CD8-positive, alpha-beta memory T cell (primary cell): Measurements from ENCODE around the gene SGIP1. TPM values are rescaled to one million over a fixed set of nuclear protein-coding genes. Genes with fewer than 3 reads are reported as not detected.
"Not testable (repeated sequence)": the region's sequence is repeated elsewhere in the genome, so short reads cannot be mapped to it uniquely, and the experiment has no call there.

Experiments
- CTCF ChIA-PET: fragments of 350-600 bp; sonication (Branson Sonifier 250); formaldehyde crosslinking; loops from one replicate; lab custom pipeline; 2021; ENCODE audit warnings: antibody characterized with exemption; lab: Charles Lee
- POLR2A ChIA-PET: fragments of 350-600 bp; sonication (Branson Sonifier 250); formaldehyde crosslinking; loops from one replicate; lab custom pipeline; 2021; ENCODE audit warnings: antibody characterized with exemption; lab: Charles Lee
- DNase-seq, 5 donors: peaks; one replicate each; pipeline versions ENCODE4 v3.0.0 to v3.0.0-alpha.2; 2020 to 2022; ENCODE audit warnings: mixed read lengths in 1 of 5
- H3K27ac ChIP-seq: one replicate; pipeline ENCODE4 v1.7.0; 2013; ENCODE audit warnings: low read depth, mild to moderate bottlenecking, low read length, moderate library complexity
- H3K27me3 ChIP-seq: 2 replicates; pipeline ENCODE4 v1.7.0; 2013; ENCODE audit warnings: low read length, mild to moderate bottlenecking; ENCODE audit not compliant: insufficient read depth, poor library complexity, severe bottlenecking
- H3K36me3 ChIP-seq: 2 replicates; pipeline ENCODE4 v1.7.0; 2013; ENCODE audit warnings: mild to moderate bottlenecking, low read length, moderate library complexity; ENCODE audit not compliant: insufficient read depth
- H3K4me1 ChIP-seq: 2 replicates; pipeline ENCODE4 v1.7.0; 2013; ENCODE audit warnings: mild to moderate bottlenecking, low read length, moderate library complexity; ENCODE audit not compliant: insufficient read depth
- H3K4me3 ChIP-seq: 2 replicates; pipeline ENCODE4 v1.7.0; 2013; ENCODE audit warnings: mild to moderate bottlenecking, low read length
- H3K9me3 ChIP-seq: 2 replicates; pipeline ENCODE4 v1.7.0; 2013; ENCODE audit warnings: mild to moderate bottlenecking, low read length
- H3K27ac Mint-ChIP-seq, 8 donors: one replicate each; pipeline ENCODE4 v1.8.0; 2020 to 2021; ENCODE audit warnings: mixed read lengths in 8 of 8, mild to moderate bottlenecking in 6 of 8, inconsistent platforms in 3 of 8, moderate library complexity in 3 of 8
- H3K27me3 Mint-ChIP-seq, 2 donors: one replicate each; pipeline ENCODE4 v1.8.0; 2020 to 2021; ENCODE audit warnings: mixed read lengths in 2 of 2, mild to moderate bottlenecking in 1 of 2, moderate library complexity in 1 of 2
- H3K36me3 Mint-ChIP-seq, 3 donors: one replicate each; pipeline ENCODE4 v1.8.0; 2020 to 2021; ENCODE audit warnings: mixed read lengths in 3 of 3, inconsistent platforms in 1 of 3, mild to moderate bottlenecking in 1 of 3
- H3K4me1 Mint-ChIP-seq, 3 donors: one replicate each; pipeline ENCODE4 v1.8.0; 2020 to 2021; ENCODE audit warnings: mixed read lengths in 3 of 3, inconsistent platforms in 1 of 3, mild to moderate bottlenecking in 1 of 3
- H3K4me3 Mint-ChIP-seq, 7 donors: one replicate each; pipeline ENCODE4 v1.8.0; 2020 to 2021; ENCODE audit warnings: mixed read lengths in 7 of 7, mild to moderate bottlenecking in 6 of 7, moderate library complexity in 4 of 7, inconsistent platforms in 2 of 7
- H3K9me3 Mint-ChIP-seq, 5 donors: one replicate each; pipeline ENCODE4 v1.8.0; 2020 to 2022; ENCODE audit warnings: mixed read lengths in 5 of 5, mild to moderate bottlenecking in 3 of 5, moderate library complexity in 2 of 5, inconsistent platforms in 1 of 5
- polyA plus RNA-seq: library from polyadenylated mRNA; unstranded; fragments of 300-500 nt; fragmentation: Illumina TruSeq; gene quantifications from one replicate; pipeline ENCODE4 v1.2.3, GENCODE V29; 2021
- total RNA-seq, 2 experiments: library from RNA; stranded (reverse); gene quantifications; one replicate each; pipeline ENCODE4 v1.2.3, GENCODE V29; 2021

SGIP1 gene
- total and polyA plus RNA-seq, 3 experiments from 2014 or later, result not detected

GRCh38 chr1:66583021-66583420, 49.1 kb downstream of the SGIP1 start:
- ChIA-PET CTCF (no interaction called here), POLR2A (no interaction called here)
- Mint-ChIP-seq H3K4me1 (no peaks in the 10 kb centered on the region), H3K27ac (no peak overlapping the region), H3K36me3 (no peaks in the 10 kb centered on the region), H3K4me3 (no peak overlapping the region), H3K27me3 (peaks cover 2 to 16% of the 10 kb centered on the region in 2 donors), H3K9me3 (peaks cover 0 to 3% (median 0%) of the 10 kb centered on the region in 5 donors)
- H3K36me3 ChIP-seq, result no peaks in the 10 kb centered on the region
- H3K9me3 ChIP-seq, result no peaks in the 10 kb centered on the region
- H3K4me1 ChIP-seq, result no peaks in the 10 kb centered on the region
- H3K4me3 ChIP-seq, result no peak overlapping the region
- no peak overlapping the region for H3K27ac ChIP-seq
- no peaks in the 10 kb centered on the region for H3K27me3 ChIP-seq
- no peak for DNase-seq

- no peak for DNase-seq
- peaks cover 2 to 10% of the 10 kb centered on the region in 2 donors for H3K27me3 Mint-ChIP-seq
- Histone ChIP-seq H3K27me3 (no peaks in the 10 kb centered on the region), H3K27ac (no peak overlapping the region), H3K9me3 (no peaks in the 10 kb centered on the region), H3K36me3 (no peaks in the 10 kb centered on the region), H3K4me1 (no peaks in the 10 kb centered on the region), H3K4me3 (no peak overlapping the region)
- H3K27ac Mint-ChIP-seq, result no peak overlapping the region
- no peaks in the 10 kb centered on the region for H3K4me1 Mint-ChIP-seq
- no peaks in the 10 kb centered on the region for H3K36me3 Mint-ChIP-seq
- H3K9me3 Mint-ChIP-seq, result peaks cover 0 to 3% (median 0%) of the 10 kb centered on the region in 5 donors
- no peak overlapping the region for H3K4me3 Mint-ChIP-seq
- CTCF ChIA-PET, result no interaction called here
- POLR2A ChIA-PET, result no interaction called here
Measured at GRCh38 chr1:66585002-66585401, 51.0 kb downstream of the SGIP1 start.

GRCh38 chr1:66589326-66589725, 55.4 kb downstream of the SGIP1 start:
- Mint-ChIP-seq H3K9me3 (peaks cover 0 to 2% (median 0%) of the 10 kb centered on the region in 5 donors), H3K27ac (no peak overlapping the region), H3K4me3 (no peak overlapping the region), H3K36me3 (no peaks in the 10 kb centered on the region), H3K27me3 (peaks cover 8 to 29% of the 10 kb centered on the region in 2 donors), H3K4me1 (no peaks in the 10 kb centered on the region)
- H3K27ac ChIP-seq, result no peak overlapping the region
- no peak overlapping the region for H3K4me3 ChIP-seq
- no peaks in the 10 kb centered on the region for H3K36me3 ChIP-seq
- CTCF ChIA-PET, result no interaction called here
- DNase-seq, result no peak
- H3K27me3 ChIP-seq, result no peaks in the 10 kb centered on the region
- H3K4me1 ChIP-seq, result no peaks in the 10 kb centered on the region
- H3K9me3 ChIP-seq, result no peaks in the 10 kb centered on the region
- POLR2A ChIA-PET, result no interaction called here

- POLR2A ChIA-PET, H3K4me1 Mint-ChIP-seq, H3K27ac Mint-ChIP-seq, DNase-seq, H3K27ac ChIP-seq, H3K36me3 ChIP-seq, H3K27me3 ChIP-seq, H3K36me3 Mint-ChIP-seq, H3K9me3 Mint-ChIP-seq, CTCF ChIA-PET, H3K4me1 ChIP-seq, H3K9me3 ChIP-seq, H3K4me3 Mint-ChIP-seq, H3K4me3 ChIP-seq: not testable (repeated sequence)
- H3K27me3 Mint-ChIP-seq, result peaks cover 8 to 51% of the 10 kb centered on the region in 2 donors
Measured at GRCh38 chr1:66592106-66592507, 58.2 kb downstream of the SGIP1 start.

- no peaks in the 10 kb centered on the region for H3K4me1 ChIP-seq
- POLR2A ChIA-PET, result no interaction called here
Measured at GRCh38 chr1:66596191-66596590, 62.2 kb downstream of the SGIP1 start.

GRCh38 chr1:66597500-66597899, 63.5 kb downstream of the SGIP1 start:
- no peak for DNase-seq
- Mint-ChIP-seq H3K9me3 (peaks cover 0 to 2% (median 0%) of the 10 kb centered on the region in 5 donors), H3K4me3 (no peak overlapping the region), H3K4me1 (no peaks in the 10 kb centered on the region), H3K27me3 (peaks cover 7 to 53% of the 10 kb centered on the region in 2 donors), H3K36me3 (no peaks in the 10 kb centered on the region), H3K27ac (no peak overlapping the region)
- H3K27me3 ChIP-seq, result no peaks in the 10 kb centered on the region
- no peaks in the 10 kb centered on the region for H3K4me1 ChIP-seq
- CTCF ChIA-PET, result no interaction called here
- no peaks in the 10 kb centered on the region for H3K36me3 ChIP-seq
- no peak overlapping the region for H3K27ac ChIP-seq
- no peaks in the 10 kb centered on the region for H3K9me3 ChIP-seq
- POLR2A ChIA-PET, result no interaction called here
- H3K4me3 ChIP-seq, result no peak overlapping the region

More at GRCh38 chr1:66596191-66596590, 62.2 kb downstream of the SGIP1 start:
- DNase-seq, result no peak
- no peak overlapping the region for H3K27ac Mint-ChIP-seq
- Histone ChIP-seq H3K4me3 (no peak overlapping the region), H3K9me3 (no peaks in the 10 kb centered on the region), H3K27ac (no peak overlapping the region), H3K27me3 (no peaks in the 10 kb centered on the region), H3K36me3 (no peaks in the 10 kb centered on the region)
- no peak overlapping the region for H3K4me3 Mint-ChIP-seq
- H3K4me1 Mint-ChIP-seq, result no peaks in the 10 kb centered on the region
- H3K36me3 Mint-ChIP-seq, result no peaks in the 10 kb centered on the region
- peaks cover 13 to 59% of the 10 kb centered on the region in 2 donors for H3K27me3 Mint-ChIP-seq
- peaks cover 0 to 4% (median 0%) of the 10 kb centered on the region in 5 donors for H3K9me3 Mint-ChIP-seq
- CTCF ChIA-PET, result no interaction called here

GRCh38 chr1:66598670-66599069, 64.7 kb downstream of the SGIP1 start:
- Histone ChIP-seq H3K9me3 (no peaks in the 10 kb centered on the region), H3K4me3 (no peak overlapping the region), H3K4me1 (no peaks in the 10 kb centered on the region), H3K36me3 (no peaks in the 10 kb centered on the region), H3K27ac (no peak overlapping the region), H3K27me3 (no peaks in the 10 kb centered on the region)
- ChIA-PET CTCF (no interaction called here), POLR2A (no interaction called here)
- Mint-ChIP-seq H3K27ac (no peak overlapping the region), H3K27me3 (peaks cover 7 to 52% of the 10 kb centered on the region in 2 donors), H3K4me3 (no peak overlapping the region), H3K4me1 (no peaks in the 10 kb centered on the region), H3K36me3 (no peaks in the 10 kb centered on the region), H3K9me3 (peaks cover 0 to 2% (median 0%) of the 10 kb centered on the region in 5 donors)
- DNase-seq, result no peak

GRCh38 chr1:66599346-66599745, 65.4 kb downstream of the SGIP1 start:
- no peaks in the 10 kb centered on the region for H3K9me3 ChIP-seq
- no peak overlapping the region for H3K27ac ChIP-seq
- ChIA-PET POLR2A (no interaction called here), CTCF (no interaction called here)
- H3K27ac Mint-ChIP-seq, result no peak overlapping the region
- no peaks in the 10 kb centered on the region for H3K36me3 Mint-ChIP-seq
- H3K4me1 Mint-ChIP-seq, result no peaks in the 10 kb centered on the region
- no peak overlapping the region for H3K4me3 ChIP-seq
- H3K27me3 ChIP-seq, result no peaks in the 10 kb centered on the region
- H3K36me3 ChIP-seq, result no peaks in the 10 kb centered on the region
- no peak for DNase-seq
- H3K4me1 ChIP-seq, result no peaks in the 10 kb centered on the region
- peaks cover 7 to 53% of the 10 kb centered on the region in 2 donors for H3K27me3 Mint-ChIP-seq
- no peak overlapping the region for H3K4me3 Mint-ChIP-seq
- peaks cover 0 to 2% (median 0%) of the 10 kb centered on the region in 5 donors for H3K9me3 Mint-ChIP-seq
